ENCODE results near the gene FAM200A.

The FAM200A gene

GRCh38 chr7:99500637-99501009 is 51.3 kb downstream of the FAM200A start:
- no peak for DNase-seq

GRCh38 chr7:99499721-99500636 is 51.9 kb downstream of the FAM200A start, which contains the start of gene ZNF394:
Gene ZNF394 (minus strand): TSS chr7:99500281. CDS start chr7:99500093, 188 bp downstream.
- DNase-seq: peak; percentile 92

- no peak for DNase-seq
Measured at GRCh38 chr7:99499371-99499720, 52.6 kb downstream of the FAM200A start.

- DNase-seq: no peak
Measured at GRCh38 chr7:99498546-99498944, 53.4 kb downstream of the FAM200A start.

- DNase-seq: no peak
Measured at GRCh38 chr7:99497766-99498545, 54.0 kb downstream of the FAM200A start.
